Stimulated activated CD4-positive, alpha-beta T cell treated with anti-CD3 and anti-CD28 coated beads, TNF-alpha, amount 100 ng/mL, for 1 hour (primary cell): ENCODE data around the gene NRSN2.
A peak's percentile ranks its signal among the peaks of the same experiment; 100 is the strongest.
"Not testable (repeated sequence)": the region's sequence is repeated elsewhere in the genome, so short reads cannot be mapped to it uniquely, and the experiment has no call there.

Experiments used
- DNase-seq, 3 donors: peaks; one replicate each; pipeline ENCODE4 v3.0.0-alpha.2; 2020; ENCODE audit warnings: low read depth in 3 of 3, low spot score in 1 of 3

The NRSN2 gene

GRCh38 chr20:373171-373890 is 26.4 kb downstream of the NRSN2 start:
- DNase-seq: no peak

- no peak for DNase-seq
Observed at GRCh38 chr20:375265-375889, 28.5 kb downstream of the NRSN2 start.

DNA sequence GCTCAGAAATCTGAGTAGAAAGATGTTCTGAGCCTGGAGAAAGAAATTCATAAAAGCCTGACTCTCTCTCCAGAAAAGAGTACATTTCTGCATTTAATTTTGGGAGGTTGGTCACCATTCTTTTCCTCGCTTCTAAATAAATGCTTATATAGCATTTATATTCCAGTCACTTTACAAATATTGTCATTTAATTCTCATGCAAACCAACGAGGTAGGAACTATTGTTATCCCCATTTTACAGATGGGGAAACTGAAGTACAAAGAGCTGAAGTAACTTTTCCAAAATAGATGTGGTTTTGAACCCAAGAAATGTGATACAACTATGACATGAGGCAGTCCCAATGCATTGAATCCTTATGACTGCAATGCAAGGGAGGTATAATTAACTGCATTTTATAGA is 29.2 kb downstream of the NRSN2 start:
- DNase-seq: no peak

DNA sequence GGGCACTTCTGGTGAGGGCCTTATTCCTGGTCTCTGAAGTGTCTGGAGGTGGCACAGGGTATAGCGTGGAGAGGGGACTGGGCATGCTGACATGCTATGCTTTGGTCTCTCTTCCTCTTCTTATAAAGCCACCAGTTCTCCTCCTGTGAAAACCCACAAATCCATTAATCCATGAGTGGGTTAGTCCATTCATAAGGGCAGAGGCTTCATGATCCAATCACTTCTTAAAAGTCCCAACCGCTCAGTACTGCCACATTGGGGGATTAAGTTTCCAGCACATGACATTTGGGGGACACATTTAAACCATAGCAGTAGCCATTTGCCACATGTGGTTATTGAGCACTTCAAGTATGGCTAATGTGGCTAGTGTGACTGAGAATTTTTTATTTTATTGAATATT is 29.8 kb downstream of the NRSN2 start:
- DNase-seq: no peak

DNA sequence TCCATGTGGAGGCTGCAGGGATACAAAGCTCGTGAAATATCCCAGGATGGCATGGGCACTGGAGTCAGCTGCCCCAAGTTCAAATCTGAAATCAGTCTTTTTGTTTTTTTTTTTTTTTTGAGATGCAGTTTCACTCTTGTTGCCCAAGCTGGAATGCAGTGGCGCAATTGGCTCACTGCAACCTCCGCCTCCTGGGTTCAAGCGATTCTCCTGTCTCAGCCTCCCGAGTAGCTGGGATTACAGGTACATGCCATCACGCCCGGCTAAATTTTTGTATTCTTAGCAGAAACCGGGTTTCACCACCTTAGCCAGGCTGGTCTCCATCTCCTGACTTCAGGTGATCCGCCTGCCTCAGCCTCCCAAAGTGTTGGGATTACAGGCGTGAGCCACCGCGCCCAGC is 30.7 kb downstream of the NRSN2 start:
- not testable (repeated sequence) for DNase-seq

DNA sequence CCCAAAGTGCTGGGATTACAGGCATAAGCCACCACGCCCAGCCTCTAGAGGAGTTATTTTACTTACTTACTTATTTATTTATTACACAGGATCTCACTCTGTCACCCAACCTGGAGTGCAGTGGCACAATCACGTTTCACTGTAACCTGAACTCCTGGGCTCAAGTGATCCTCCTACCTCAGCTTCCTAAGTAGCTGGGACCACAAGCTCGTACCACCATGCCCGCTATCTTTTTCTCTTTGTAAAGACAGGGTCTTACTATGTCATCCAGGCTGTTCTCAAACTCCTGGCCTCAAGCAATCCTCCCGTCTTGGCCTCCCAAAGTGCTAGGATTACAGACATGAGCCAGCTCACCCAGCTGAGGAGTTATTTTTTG is 32.0 kb downstream of the NRSN2 start:
- no peak for DNase-seq

DNA sequence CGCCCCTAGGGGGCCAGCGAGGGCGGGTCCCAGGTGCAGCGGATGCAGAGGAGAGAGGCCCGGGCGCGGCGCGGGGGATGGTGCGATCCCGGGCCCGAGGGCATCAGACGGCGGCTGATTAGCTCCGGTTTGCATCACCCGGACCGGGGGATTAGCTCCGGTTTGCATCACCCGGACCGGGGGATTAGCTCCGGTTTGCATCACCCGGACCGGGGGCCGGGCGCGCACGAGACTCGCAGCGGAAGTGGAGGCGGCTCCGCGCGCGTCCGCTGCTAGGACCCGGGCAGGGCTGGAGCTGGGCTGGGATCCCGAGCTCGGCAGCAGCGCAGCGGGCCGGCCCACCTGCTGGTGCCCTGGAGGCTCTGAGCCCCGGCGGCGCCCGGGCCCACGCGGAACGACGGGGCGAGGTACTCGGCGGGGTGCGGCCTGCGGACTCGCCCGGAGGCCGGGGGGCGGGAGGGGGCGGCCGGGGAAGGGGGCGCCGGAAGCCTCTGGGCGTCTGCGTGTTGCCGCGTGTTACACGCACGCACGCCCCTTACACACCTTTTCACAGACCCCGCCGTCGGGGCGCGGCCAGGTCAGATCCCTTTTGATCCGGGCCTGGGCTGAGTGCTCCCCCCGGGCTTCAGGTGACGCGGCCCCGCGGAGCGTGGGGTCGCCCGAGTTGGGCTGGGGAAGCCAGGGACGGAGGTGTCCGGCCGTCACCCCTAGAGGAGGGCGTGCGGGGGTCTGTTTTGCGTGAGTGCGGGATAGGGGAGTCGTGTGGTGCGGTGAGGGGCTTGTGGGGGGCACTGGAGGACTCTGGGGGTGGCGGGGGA is 34.1 kb downstream of the NRSN2 start:
- peak in 2 of 3 donors; percentile 28 to 53 for DNase-seq

- DNase-seq: peak; percentile 20 to 49 (median 36)
Observed at GRCh38 chr20:381581-382290, 34.8 kb downstream of the NRSN2 start.

DNA sequence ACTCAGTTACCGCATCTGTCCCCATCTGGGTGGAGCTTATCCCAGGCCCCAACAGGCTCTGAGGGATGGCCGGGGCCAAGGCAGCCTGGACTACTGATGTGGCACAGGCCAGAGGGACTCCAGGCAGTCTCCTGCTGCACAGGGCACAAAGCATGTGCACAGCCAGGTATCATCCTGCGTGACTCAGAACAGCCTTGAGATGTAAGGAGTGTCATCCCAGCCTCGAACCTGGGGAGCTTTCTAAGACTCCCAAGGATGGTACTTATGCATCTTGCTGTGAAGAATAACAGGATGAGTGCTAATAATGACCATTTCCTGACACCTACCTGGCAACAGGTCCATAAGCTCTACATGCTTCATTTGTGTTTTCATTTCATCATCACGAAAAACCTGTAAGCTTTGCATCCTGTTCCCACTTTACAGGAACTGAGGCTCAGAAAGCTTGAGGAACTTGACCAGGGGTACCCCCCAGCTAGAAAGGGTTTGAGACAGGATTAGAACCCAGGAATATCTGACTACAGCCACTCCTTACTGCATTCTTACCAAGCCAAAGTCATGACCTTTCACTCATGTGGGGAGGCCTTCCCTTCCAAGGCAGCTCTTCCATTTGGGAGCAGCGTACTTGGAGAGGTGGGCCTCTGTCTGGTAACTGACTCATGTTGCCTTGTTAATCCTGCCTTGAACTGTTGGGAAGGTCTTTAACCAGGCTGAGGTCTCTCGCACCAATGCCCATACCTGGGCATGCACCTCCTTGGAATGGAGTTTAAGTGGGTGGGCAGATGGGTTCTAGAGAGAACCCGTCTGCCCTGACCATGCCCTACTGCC is 35.6 kb downstream of the NRSN2 start:
- no peak for DNase-seq

DNA sequence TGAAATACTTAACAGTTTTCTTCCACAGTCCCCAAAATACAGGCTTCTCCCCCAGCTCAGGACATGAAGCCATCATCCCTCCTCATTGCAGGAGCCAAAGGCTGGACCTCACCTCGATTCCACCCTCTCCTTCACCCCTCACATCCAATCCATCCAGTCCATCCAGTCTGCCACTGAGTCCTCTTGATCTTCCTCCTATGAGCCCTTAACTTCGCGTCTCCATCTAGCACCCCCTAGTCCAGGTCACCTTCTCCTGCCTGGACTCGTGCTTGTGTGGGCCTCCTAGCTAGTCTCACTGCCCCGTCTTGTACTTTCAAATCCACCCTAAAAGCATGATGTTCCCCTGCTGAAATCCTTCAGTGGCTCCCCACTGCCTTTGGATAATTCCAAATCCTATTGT is 37.0 kb downstream of the NRSN2 start:
- DNase-seq: no peak

DNA sequence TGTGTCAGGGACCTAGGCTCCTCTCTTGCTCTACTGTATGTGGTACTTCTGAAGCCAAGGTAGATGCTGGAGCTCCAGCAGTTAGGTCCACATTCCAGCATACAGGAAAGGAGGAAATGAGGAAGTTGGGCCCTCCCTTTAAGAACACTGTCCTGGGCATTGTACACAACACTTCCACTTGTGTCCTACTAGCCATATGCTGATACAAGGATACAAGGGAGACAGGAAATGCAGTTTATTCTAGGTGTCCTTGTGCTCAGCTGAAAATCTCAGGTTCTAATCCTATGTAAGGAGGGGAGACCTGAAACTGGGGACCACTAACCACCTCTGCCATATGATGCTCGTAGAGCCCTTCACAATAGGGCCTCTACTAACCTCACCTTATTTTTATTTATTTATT is 37.8 kb downstream of the NRSN2 start:
- DNase-seq: no peak

DNA sequence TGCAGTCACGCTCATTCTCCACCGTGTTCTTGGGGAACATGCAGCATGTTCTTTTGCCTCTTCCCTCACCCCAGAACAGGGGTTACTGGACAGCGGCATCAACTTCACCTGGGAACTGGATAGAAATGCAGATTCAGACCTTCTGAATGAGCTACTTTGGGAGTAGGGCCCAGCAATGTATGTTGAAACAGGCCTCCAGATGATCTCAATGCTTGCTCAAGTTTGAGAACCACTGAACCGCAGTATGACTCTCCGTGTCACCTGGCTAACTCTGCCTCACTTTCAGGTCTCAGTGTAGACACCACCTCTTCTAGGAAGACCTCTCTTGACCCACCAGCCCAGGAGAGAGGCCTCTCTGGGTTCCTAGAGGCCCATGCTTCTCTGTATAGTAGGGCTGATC is 38.5 kb downstream of the NRSN2 start:
- DNase-seq: no peak

DNA sequence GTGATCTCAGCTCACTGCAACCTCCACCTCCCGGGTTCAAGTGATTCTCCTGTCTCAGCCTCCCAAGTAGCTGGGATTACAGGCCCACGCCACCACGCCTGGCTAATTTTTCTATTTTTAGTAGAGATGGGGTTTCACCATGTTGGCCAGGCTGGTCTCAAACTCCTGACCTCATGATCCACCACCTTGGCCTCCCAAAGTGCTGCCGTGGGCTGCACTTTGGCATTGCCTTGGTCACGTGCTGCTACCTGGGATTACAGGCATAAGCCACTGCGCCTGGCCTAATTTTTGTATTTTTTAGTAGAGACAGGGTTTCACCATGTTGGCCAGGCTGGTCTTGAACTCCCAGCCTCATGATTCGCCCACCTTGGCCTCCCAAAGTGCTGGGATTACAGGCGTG is 39.7 kb downstream of the NRSN2 start:
- not testable (repeated sequence) for DNase-seq

DNA sequence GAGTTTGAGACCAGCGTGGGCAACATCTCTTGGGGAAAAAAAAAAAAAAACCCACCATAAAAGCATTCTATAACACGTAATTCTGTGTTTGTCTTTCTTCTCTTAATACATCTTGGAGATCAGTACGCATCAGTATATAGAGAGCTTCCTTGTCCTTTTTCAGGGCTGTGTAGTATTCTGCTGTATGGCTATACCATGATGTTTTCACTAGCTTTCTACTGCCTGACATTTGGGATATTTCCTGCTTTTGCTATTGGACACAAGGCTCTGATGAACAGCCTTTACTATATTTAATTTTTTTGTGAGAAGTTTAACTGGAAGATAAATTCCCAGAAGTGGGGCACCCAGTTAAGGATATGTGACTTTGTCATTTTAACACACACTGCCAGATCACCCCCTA is 40.6 kb downstream of the NRSN2 start:
- no peak for DNase-seq

DNA sequence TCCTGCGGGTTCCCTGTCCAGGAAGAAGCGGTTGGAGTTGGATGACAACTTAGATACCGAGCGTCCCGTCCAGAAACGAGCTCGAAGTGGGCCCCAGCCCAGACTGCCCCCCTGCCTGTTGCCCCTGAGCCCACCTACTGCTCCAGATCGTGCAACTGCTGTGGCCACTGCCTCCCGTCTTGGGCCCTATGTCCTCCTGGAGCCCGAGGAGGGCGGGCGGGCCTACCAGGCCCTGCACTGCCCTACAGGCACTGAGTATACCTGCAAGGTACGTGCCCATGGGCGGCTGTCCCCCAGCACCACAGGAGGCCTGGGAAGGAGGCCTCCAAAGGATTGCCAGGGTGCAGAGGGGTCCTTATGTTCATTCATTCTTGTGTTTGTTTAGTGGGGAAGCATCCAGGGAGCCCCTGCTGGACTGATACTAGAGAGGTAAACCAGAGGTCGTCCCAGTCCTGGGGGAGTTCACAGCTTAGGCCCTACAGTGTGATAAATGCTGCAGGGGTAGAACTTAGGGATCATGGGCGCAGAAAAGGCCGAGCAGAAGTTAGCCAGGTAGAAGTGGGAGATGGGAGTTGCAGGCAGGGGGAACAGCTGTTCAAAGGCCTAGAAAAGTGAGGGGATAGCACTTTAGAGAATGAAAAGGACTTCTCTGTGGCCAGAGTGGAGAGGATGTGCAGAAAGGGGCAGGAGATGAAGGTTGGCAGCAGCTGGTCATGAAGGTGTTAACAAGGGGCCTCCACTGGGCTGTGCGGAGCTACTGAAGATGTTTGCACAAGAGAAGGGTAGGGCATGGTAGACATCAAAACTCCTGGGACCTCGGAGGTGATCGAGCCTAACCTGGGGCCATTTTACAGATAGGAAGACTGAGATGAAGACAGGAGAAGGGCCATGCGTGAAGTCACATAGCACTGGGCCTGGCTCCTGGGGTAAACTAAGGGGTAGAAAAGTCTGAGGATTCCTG is 41.4 kb downstream of the NRSN2 start:
- DNase-seq: no peak

DNA sequence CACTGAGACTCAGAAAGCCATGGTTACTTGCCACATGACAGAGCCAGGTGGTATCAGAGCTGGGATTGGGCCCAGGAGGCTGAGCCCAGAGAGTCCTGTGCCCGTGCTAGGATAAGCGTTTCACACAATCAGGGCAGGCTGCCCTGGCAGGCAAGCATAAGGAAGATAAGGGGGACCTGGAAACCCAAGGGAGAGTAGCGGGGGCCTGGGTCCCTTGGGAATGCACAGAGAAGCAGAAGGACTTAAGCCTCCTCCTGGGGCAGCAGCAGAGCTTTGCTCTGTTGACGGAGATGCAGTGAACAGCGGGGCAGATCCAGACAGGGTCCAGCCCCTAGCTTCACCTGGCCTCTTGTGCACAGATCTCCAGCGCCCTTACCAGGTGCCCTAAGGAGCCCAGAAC is 42.3 kb downstream of the NRSN2 start:
- DNase-seq: no peak

- no peak for DNase-seq
Observed at GRCh38 chr20:391041-391711, 44.3 kb downstream of the NRSN2 start.

- not testable (repeated sequence) for DNase-seq
Observed at GRCh38 chr20:393296-393695, 46.4 kb downstream of the NRSN2 start.

DNA sequence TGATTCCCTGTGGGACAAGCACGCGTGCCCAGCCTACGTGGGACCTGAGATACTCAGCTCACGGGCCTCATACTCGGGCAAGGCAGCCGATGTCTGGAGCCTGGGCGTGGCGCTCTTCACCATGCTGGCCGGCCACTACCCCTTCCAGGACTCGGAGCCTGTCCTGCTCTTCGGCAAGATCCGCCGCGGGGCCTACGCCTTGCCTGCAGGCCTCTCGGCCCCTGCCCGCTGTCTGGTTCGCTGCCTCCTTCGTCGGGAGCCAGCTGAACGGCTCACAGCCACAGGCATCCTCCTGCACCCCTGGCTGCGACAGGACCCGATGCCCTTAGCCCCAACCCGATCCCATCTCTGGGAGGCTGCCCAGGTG is 49.3 kb downstream of the NRSN2 start:
- DNase-seq: no peak
